ENCODE measurements around the gene DYNC2LI1.

DYNC2LI1 gene

DNA sequence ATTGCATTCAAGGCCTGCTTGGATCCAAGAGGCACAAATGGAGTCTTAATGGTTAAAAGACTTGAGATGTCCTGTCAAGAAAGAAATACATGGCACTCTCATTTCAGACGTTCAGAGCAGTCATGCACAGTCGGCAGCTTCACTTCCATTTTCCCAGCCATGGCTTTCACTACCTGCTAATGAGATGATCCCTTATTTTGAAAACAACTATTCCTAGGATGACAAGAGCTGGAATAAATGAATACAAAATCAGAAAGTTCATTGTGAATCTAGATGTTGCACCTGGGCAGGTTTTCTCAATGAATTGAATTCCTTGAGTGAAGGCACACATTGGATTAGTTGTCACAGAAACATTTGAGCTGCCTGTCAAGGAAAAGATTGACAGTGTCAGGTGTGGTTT is 39.1 kb downstream of the DYNC2LI1 start:
- Histone ChIP-seq H3K9me2 (replicated peaks; ENCODE audit: low read depth, low read length) (no peaks in the 10 kb centered on the region), H3K4me2 (ENCODE audit: low read depth, low read length, poor library complexity, severe bottlenecking) (no peak overlapping the region), H2AFZ (ENCODE audit: low read length) (no peak overlapping the region), H3K9me3 (ENCODE audit: insufficient read depth, low read depth, low read length) (no peaks in the 10 kb centered on the region), H3F3A (ENCODE audit: low read depth) (no peaks in the 10 kb centered on the region), H3K9ac (ENCODE audit: low read depth, low read length, poor library complexity, severe bottlenecking) (no peak overlapping the region), H3K36me3 (ENCODE audit: insufficient read depth, low read length) (no peaks in the 10 kb centered on the region), H3K27me3 (ENCODE audit: insufficient read depth, low read length, poor library complexity, severe bottlenecking) (no peaks in the 10 kb centered on the region), H4K20me1 (ENCODE audit: insufficient read depth, low read length, poor library complexity, severe bottlenecking) (no peaks in the 10 kb centered on the region), H3K4me3 (ENCODE audit: low read length, poor library complexity, severe bottlenecking) (no peak overlapping the region), H3K79me2 (ENCODE audit: insufficient read depth, low read length) (no peaks in the 10 kb centered on the region), H3K4me1 (ENCODE audit: insufficient read depth, low read length, poor library complexity, severe bottlenecking) (no peaks in the 10 kb centered on the region)
- TF ChIP-seq, protein P1, sequence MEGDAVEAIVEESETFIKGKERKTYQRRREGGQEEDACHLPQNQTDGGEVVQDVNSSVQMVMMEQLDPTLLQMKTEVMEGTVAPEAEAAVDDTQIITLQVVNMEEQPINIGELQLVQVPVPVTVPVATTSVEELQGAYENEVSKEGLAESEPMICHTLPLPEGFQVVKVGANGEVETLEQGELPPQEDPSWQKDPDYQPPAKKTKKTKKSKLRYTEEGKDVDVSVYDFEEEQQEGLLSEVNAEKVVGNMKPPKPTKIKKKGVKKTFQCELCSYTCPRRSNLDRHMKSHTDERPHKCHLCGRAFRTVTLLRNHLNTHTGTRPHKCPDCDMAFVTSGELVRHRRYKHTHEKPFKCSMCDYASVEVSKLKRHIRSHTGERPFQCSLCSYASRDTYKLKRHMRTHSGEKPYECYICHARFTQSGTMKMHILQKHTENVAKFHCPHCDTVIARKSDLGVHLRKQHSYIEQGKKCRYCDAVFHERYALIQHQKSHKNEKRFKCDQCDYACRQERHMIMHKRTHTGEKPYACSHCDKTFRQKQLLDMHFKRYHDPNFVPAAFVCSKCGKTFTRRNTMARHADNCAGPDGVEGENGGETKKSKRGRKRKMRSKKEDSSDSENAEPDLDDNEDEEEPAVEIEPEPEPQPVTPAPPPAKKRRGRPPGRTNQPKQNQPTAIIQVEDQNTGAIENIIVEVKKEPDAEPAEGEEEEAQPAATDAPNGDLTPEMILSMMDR (conservative IDR thresholded peaks at IDR 0.05; ENCODE audit: low read length): no peak
- TF ChIP-seq EZH2phosphoT487 (IDR thresholded peaks at IDR 0.05; ENCODE audit: borderline replicate concordance): no peak

DNA sequence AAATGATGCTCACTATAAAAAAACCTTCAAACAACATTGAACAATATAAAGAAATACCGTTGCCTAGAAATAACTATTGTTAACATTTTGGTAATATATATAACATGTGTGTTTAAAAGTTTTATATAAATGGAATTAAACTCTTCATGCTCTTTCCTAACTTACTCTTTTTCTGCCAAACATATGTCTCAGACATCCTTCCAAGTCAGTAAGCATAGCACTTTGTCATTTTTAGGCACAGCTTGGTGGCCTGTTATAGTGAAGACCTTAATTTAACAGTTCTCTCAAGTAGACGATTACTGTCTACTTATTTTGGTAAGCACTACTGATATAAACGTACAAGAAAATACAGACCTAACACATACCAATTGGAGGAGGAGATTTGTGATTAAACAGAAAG is 40.9 kb downstream of the DYNC2LI1 start:
- no peaks in the 10 kb centered on the region for H3K9me2 ChIP-seq (replicated peaks; ENCODE audit: low read depth, low read length)
- no peak overlapping the region for H3K9ac ChIP-seq (ENCODE audit: low read depth, low read length, poor library complexity, severe bottlenecking)
- H3K36me3 ChIP-seq (ENCODE audit: insufficient read depth, low read length): no peaks in the 10 kb centered on the region
- TF ChIP-seq EZH2phosphoT487 (IDR thresholded peaks at IDR 0.05; ENCODE audit: borderline replicate concordance): no peak
- TF ChIP-seq, protein P1 (conservative IDR thresholded peaks at IDR 0.05; ENCODE audit: low read length): no peak
- no peaks in the 10 kb centered on the region for H3K9me3 ChIP-seq (ENCODE audit: insufficient read depth, low read depth, low read length)
- no peaks in the 10 kb centered on the region for H3F3A ChIP-seq (ENCODE audit: low read depth)
- H3K79me2 ChIP-seq (ENCODE audit: insufficient read depth, low read length): no peaks in the 10 kb centered on the region
- no peak overlapping the region for H2AFZ ChIP-seq (ENCODE audit: low read length)
- no peaks in the 10 kb centered on the region for H3K4me1 ChIP-seq (ENCODE audit: insufficient read depth, low read length, poor library complexity, severe bottlenecking)
- H3K27me3 ChIP-seq (ENCODE audit: insufficient read depth, low read length, poor library complexity, severe bottlenecking): no peaks in the 10 kb centered on the region
- H4K20me1 ChIP-seq (ENCODE audit: insufficient read depth, low read length, poor library complexity, severe bottlenecking): no peaks in the 10 kb centered on the region
- H3K4me2 ChIP-seq (ENCODE audit: low read depth, low read length, poor library complexity, severe bottlenecking): no peak overlapping the region
- H3K4me3 ChIP-seq (ENCODE audit: low read length, poor library complexity, severe bottlenecking): no peak overlapping the region

DNA sequence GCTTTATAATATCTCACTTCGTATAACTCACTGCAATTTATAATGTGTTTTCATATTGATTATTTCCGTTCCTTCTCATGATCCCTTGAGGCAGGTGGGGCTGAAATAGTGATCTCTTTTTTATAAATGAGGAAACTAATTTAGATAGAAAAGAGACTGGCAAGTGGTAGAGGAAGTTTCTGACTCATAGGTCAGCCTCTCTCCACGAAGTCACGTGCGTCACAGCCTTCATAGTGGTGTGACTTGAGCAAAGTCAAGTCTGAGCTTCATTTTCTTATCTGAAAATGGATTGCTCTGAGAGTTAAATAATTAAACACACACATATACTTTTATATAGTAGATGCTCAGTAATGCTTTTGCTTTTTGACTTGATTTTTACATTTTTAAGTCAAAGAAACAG is 44.9 kb downstream of the DYNC2LI1 start:
- H4K20me1 ChIP-seq (ENCODE audit: insufficient read depth, low read length, poor library complexity, severe bottlenecking): no peaks in the 10 kb centered on the region
- no peak overlapping the region for H3K9ac ChIP-seq (ENCODE audit: low read depth, low read length, poor library complexity, severe bottlenecking)
- H3K36me3 ChIP-seq (ENCODE audit: insufficient read depth, low read length): no peaks in the 10 kb centered on the region
- H3K4me2 ChIP-seq (ENCODE audit: low read depth, low read length, poor library complexity, severe bottlenecking): no peak overlapping the region
- no peaks in the 10 kb centered on the region for H3K27me3 ChIP-seq (ENCODE audit: insufficient read depth, low read length, poor library complexity, severe bottlenecking)
- H3K9me2 ChIP-seq (replicated peaks; ENCODE audit: low read depth, low read length): no peaks in the 10 kb centered on the region
- H3K79me2 ChIP-seq (ENCODE audit: insufficient read depth, low read length): no peaks in the 10 kb centered on the region
- no peaks in the 10 kb centered on the region for H3K9me3 ChIP-seq (ENCODE audit: insufficient read depth, low read depth, low read length)
- H2AFZ ChIP-seq (ENCODE audit: low read length): no peak overlapping the region
- H3K4me1 ChIP-seq (ENCODE audit: insufficient read depth, low read length, poor library complexity, severe bottlenecking): no peaks in the 10 kb centered on the region
- no peak overlapping the region for H3K4me3 ChIP-seq (ENCODE audit: low read length, poor library complexity, severe bottlenecking)
- H3F3A ChIP-seq (ENCODE audit: low read depth): no peaks in the 10 kb centered on the region
- TF ChIP-seq EZH2phosphoT487 (IDR thresholded peaks at IDR 0.05; ENCODE audit: borderline replicate concordance): no peak
- TF ChIP-seq, protein P1 (conservative IDR thresholded peaks at IDR 0.05; ENCODE audit: low read length): no peak
